Lower leg skin (tissue), 3 donors: ENCODE data around the gene ABCA1.

Experiments
- POLR2A ChIP-seq, 2 donors: fragments of 450-650 bp; IDR thresholded peaks; one replicate each; pipeline ENCODE4 v1.6.1; 2016 to 2017; ENCODE audit warnings: antibody characterized with exemption in 2 of 2, mild to moderate bottlenecking in 1 of 2, moderate library complexity in 1 of 2
- TF ChIP-seq, protein P1 (sequence below), 3 donors: fragments of 450-650 bp; IDR thresholded peaks; one replicate each; pipeline ENCODE4 v1.5.1; 2016; ENCODE audit warnings: antibody characterized with exemption in 3 of 3, mild to moderate bottlenecking in 3 of 3, moderate library complexity in 2 of 3

DNA sequence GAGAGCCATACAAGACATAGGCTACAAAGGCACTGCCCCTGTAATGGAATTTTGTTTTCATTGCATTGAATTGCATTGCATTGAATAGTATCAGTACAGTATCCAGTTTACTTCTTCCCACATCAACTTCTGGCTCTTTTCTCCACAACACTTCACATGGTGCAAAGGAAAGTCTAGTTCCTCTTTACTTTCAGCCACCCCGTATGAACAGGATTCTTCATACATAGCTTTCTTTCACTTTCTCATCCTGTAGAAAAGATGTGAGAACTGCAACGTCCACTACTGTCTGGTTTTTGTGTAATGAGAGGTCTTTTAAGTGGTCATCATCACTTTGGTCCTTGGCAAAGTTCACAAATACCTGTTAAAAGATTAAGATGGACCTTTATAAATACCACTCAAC is 143.9 kb downstream of the ABCA1 start:
- TF ChIP-seq, protein P1, sequence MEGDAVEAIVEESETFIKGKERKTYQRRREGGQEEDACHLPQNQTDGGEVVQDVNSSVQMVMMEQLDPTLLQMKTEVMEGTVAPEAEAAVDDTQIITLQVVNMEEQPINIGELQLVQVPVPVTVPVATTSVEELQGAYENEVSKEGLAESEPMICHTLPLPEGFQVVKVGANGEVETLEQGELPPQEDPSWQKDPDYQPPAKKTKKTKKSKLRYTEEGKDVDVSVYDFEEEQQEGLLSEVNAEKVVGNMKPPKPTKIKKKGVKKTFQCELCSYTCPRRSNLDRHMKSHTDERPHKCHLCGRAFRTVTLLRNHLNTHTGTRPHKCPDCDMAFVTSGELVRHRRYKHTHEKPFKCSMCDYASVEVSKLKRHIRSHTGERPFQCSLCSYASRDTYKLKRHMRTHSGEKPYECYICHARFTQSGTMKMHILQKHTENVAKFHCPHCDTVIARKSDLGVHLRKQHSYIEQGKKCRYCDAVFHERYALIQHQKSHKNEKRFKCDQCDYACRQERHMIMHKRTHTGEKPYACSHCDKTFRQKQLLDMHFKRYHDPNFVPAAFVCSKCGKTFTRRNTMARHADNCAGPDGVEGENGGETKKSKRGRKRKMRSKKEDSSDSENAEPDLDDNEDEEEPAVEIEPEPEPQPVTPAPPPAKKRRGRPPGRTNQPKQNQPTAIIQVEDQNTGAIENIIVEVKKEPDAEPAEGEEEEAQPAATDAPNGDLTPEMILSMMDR (IDR thresholded peaks at IDR 0.05), result no peak
- no peak for TF ChIP-seq POLR2A (IDR thresholded peaks at IDR 0.05)
